ENCODE measurements around the gene SLC4A4. TPM values are rescaled to one million over a fixed set of nuclear protein-coding genes. Genes with fewer than 3 reads are reported as not detected.

SLC4A4 gene
- total RNA-seq, 1 donor from 2014 or later, result 37.7 TPM

DNA sequence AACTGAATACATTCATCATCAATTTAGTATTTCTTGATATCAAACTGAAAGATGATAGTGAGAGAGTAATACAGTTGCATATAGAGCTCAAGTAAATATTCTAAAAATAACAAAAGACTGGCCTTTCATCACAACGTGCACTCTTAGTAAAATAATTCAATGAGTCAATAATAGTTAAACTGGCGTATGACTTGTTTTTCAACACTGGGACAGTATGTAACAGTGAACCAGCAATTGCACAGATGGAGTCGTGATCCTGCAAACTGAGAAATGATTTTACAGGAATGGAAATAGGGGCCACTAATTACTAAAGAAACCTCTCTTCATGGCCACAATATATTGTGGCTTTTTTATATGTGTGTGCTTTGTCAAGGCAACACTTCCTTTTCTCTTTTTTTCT, 137.4 kb downstream of the SLC4A4 start:
- no peak overlapping the region for H3K4me3 Mint-ChIP-seq (ENCODE audit: unreplicated experiment)
- peaks cover 40% of the 10 kb centered on the region for H3K4me1 Mint-ChIP-seq (ENCODE audit: unreplicated experiment)
- H3K27ac Mint-ChIP-seq (ENCODE audit: unreplicated experiment), result peak overlapping the region; percentile 42
- H3K27me3 Mint-ChIP-seq (ENCODE audit: unreplicated experiment), result no peaks in the 10 kb centered on the region
- DNase-seq (ENCODE audit: extremely low spot score, unreplicated experiment), result no peak
- H3K9me3 Mint-ChIP-seq (ENCODE audit: unreplicated experiment), result peaks cover 3% of the 10 kb centered on the region
- H3K36me3 Mint-ChIP-seq (ENCODE audit: unreplicated experiment), result peaks cover 16% of the 10 kb centered on the region
- TF ChIP-seq, protein P1, sequence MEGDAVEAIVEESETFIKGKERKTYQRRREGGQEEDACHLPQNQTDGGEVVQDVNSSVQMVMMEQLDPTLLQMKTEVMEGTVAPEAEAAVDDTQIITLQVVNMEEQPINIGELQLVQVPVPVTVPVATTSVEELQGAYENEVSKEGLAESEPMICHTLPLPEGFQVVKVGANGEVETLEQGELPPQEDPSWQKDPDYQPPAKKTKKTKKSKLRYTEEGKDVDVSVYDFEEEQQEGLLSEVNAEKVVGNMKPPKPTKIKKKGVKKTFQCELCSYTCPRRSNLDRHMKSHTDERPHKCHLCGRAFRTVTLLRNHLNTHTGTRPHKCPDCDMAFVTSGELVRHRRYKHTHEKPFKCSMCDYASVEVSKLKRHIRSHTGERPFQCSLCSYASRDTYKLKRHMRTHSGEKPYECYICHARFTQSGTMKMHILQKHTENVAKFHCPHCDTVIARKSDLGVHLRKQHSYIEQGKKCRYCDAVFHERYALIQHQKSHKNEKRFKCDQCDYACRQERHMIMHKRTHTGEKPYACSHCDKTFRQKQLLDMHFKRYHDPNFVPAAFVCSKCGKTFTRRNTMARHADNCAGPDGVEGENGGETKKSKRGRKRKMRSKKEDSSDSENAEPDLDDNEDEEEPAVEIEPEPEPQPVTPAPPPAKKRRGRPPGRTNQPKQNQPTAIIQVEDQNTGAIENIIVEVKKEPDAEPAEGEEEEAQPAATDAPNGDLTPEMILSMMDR (IDR thresholded peaks at IDR 0.05), result no peak

DNA sequence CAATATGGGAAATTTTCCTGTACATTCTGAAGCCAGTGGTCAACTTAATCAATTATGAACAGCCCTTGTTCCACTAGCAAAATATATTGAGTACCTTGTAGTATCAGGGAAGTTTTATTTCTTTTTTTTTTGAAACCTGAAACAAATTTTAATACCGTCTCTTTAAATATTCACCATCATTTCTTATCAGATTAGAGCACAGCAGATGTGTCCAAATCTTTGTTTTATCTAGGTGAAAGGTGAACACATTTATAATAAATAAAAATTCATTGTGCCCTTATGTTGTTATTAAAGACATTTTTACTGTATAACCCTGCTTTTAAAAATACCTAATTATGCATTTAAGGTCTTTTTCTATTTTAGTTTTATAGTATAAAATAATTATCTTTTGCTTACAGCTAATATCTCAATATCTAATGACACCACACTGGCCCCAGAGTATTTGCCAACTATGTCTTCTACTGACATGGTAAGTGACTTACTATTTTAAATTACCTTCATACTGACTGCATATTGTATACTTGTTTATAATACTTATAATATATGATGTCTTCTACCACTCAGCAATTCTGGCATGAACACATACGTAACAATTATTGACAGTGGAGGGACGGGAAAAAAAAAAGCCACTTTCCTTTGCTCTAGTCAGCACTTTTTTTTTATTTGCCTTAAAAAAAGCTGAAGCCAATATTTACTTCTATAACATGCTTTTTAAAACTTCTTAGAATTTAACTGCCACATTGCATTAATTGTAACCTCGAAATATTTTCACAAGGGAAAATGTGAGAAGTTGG, 147.9 kb downstream of the SLC4A4 start:
- Mint-ChIP-seq H3K4me1 (ENCODE audit: unreplicated experiment) (peaks cover 6% of the 10 kb centered on the region), H3K27me3 (ENCODE audit: unreplicated experiment) (peaks cover 6% of the 10 kb centered on the region), H3K36me3 (ENCODE audit: unreplicated experiment) (peaks cover 14% of the 10 kb centered on the region), H3K27ac (ENCODE audit: unreplicated experiment) (peak overlapping the region; percentile 14), H3K4me3 (ENCODE audit: unreplicated experiment) (no peak overlapping the region), H3K9me3 (ENCODE audit: unreplicated experiment) (peaks cover 9% of the 10 kb centered on the region)
- TF ChIP-seq, protein P1 (IDR thresholded peaks at IDR 0.05), result no peak
- no peak for DNase-seq (ENCODE audit: extremely low spot score, unreplicated experiment)

DNA sequence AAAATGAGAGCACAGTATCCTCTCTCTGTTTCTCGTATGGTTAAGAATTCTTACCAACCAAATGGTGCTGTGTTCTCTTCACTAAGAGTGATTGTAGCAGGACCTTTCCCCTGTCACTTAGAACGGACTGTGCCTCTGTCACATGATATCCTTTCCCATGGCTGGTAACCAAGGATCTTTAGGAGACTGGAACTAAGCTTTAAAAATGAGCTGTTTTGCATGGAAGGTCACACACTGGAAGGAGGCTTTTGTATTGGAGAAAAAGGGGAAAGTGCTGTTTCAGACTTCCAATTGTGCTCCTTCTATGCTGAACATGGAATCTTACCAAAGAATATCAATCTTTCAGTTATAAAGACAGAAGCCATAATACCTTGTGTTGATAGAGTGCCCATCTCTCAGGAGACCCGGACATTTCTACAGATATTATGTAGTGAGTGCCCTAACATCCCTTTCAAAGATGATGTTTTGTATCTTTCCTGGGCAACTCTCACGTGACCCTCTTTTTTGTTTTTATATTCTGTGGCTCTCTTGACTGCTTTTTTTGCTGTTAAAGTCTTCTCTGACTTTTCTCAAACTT, 148.6 kb downstream of the SLC4A4 start:
- TF ChIP-seq, protein P1 (IDR thresholded peaks at IDR 0.05), result no peak
- Mint-ChIP-seq H3K27ac (ENCODE audit: unreplicated experiment) (peak overlapping the region; percentile 14), H3K4me3 (ENCODE audit: unreplicated experiment) (no peak overlapping the region), H3K4me1 (ENCODE audit: unreplicated experiment) (peaks cover 6% of the 10 kb centered on the region), H3K36me3 (ENCODE audit: unreplicated experiment) (peaks cover 14% of the 10 kb centered on the region), H3K27me3 (ENCODE audit: unreplicated experiment) (peaks cover 9% of the 10 kb centered on the region), H3K9me3 (ENCODE audit: unreplicated experiment) (peaks cover 9% of the 10 kb centered on the region)
- no peak for DNase-seq (ENCODE audit: extremely low spot score, unreplicated experiment)

DNA sequence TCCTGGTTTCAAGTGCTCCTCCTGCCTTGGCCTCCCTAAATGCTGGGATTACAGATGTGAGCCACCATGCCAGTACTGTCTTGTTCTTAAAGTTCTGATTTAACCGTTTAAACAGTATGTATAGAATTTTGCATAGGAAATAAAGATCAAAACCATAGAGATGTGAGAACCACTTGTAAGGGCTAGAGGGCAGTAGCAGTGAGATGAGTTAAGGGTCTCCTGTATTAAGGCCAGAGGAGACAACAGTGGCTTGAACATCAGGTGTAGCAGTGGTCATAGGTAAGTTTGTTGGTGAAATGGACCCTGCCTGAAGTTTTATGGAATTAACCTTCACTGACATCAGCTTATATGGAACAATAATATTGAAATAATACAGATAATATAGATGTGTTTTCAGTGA, 155.7 kb downstream of the SLC4A4 start:
- Mint-ChIP-seq H3K4me3 (ENCODE audit: unreplicated experiment) (no peak overlapping the region), H3K4me1 (ENCODE audit: unreplicated experiment) (peaks cover 3% of the 10 kb centered on the region), H3K27ac (ENCODE audit: unreplicated experiment) (no peak overlapping the region), H3K36me3 (ENCODE audit: unreplicated experiment) (peaks cover 15% of the 10 kb centered on the region), H3K27me3 (ENCODE audit: unreplicated experiment) (peaks cover 36% of the 10 kb centered on the region), H3K9me3 (ENCODE audit: unreplicated experiment) (no peaks in the 10 kb centered on the region)
- DNase-seq (ENCODE audit: extremely low spot score, unreplicated experiment), result no peak
- TF ChIP-seq, protein P1 (IDR thresholded peaks at IDR 0.05), result no peak

DNA sequence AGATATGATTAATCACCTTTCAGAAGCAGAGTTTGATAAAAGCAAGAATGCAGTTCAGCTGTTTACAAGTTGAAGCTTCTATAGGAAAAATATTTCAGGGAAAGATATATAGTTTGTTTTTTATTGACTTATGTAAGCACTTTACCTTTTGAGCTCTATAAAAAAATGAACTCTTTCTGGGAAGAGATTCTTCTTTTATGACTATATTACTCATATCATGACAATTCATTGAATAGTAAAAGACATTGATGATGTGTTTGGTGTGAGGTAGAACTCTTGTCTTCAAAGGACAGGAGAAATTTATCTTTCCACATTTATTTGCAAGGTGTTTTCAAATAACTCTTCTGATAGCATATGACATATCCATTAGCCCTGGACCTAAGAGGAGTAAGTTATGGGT, 156.6 kb downstream of the SLC4A4 start:
- Mint-ChIP-seq H3K9me3 (ENCODE audit: unreplicated experiment) (peaks cover 2% of the 10 kb centered on the region), H3K27me3 (ENCODE audit: unreplicated experiment) (peaks cover 45% of the 10 kb centered on the region), H3K36me3 (ENCODE audit: unreplicated experiment) (peaks cover 18% of the 10 kb centered on the region), H3K4me3 (ENCODE audit: unreplicated experiment) (no peak overlapping the region), H3K4me1 (ENCODE audit: unreplicated experiment) (peaks cover 3% of the 10 kb centered on the region), H3K27ac (ENCODE audit: unreplicated experiment) (no peak overlapping the region)
- DNase-seq (ENCODE audit: extremely low spot score, unreplicated experiment), result no peak
- TF ChIP-seq, protein P1 (IDR thresholded peaks at IDR 0.05), result no peak
